HepG2 (cell line): Measurements from ENCODE around the gene NSMF. TPM values are rescaled to one million over a fixed set of nuclear protein-coding genes. Genes with fewer than 3 reads are reported as not detected.

Source experiments
- CEBPG ChIP-seq: IDR thresholded peaks from 2 replicates; pipeline ENCODE4 v1.6.1; 2016
- HDAC1 ChIP-seq: sonication (generic); formaldehyde crosslinking; IDR thresholded peaks from 2 replicates; pipeline ENCODE4 v1.5.1; 2020; ENCODE audit warnings: mild to moderate bottlenecking, missing genetic modification reagents
- HNF4A ChIP-seq: sonication (generic); formaldehyde crosslinking; IDR thresholded peaks from 2 replicates; pipeline ENCODE4 v1.4.0; 2020; ENCODE audit warnings: missing genetic modification reagents
- LCORL ChIP-seq, 2 experiments: fragments of 450-650 bp in 1 of 2; sonication (generic) in 1 of 2; formaldehyde crosslinking in 1 of 2; IDR thresholded peaks; 2 replicates each; pipeline versions ENCODE4 v1.5.0 to v1.6.1; 2017 to 2020; ENCODE audit warnings: antibody characterized with exemption in 1 of 2, missing genetic modification reagents in 1 of 2
- MEIS2 ChIP-seq: sonication (generic); formaldehyde crosslinking; IDR thresholded peaks from 2 replicates; pipeline ENCODE4 v1.9.0; 2021; ENCODE audit warnings: mild to moderate bottlenecking, missing genetic modification reagents
- PCBP1 ChIP-seq: fragments of 200-400 bp; formaldehyde crosslinking; IDR thresholded peaks from 2 replicates; pipeline ENCODE4 v1.6.1; 2017; ENCODE audit warnings: mild to moderate bottlenecking, low read depth, low read length, borderline replicate concordance
- SAP130 ChIP-seq: IDR thresholded peaks from 2 replicates; pipeline ENCODE4 v1.6.1; 2016; ENCODE audit warnings: low read depth
- SKI ChIP-seq: fragments of 450-650 bp; IDR thresholded peaks from one replicate; pipeline ENCODE4 v1.6.1; 2018; ENCODE audit warnings: mild to moderate bottlenecking; ENCODE audit not compliant: partially characterized antibody
- TBX2 ChIP-seq: sonication (generic); formaldehyde crosslinking; IDR thresholded peaks from 2 replicates; pipeline ENCODE4 v1.5.0; 2020; ENCODE audit warnings: missing genetic modification reagents, mild to moderate bottlenecking, borderline replicate concordance
- ZFP37 ChIP-seq: sonication (generic); formaldehyde crosslinking; IDR thresholded peaks from 2 replicates; pipeline ENCODE4 v1.4.0; 2020; ENCODE audit warnings: missing genetic modification reagents, borderline replicate concordance
- ZNF33A ChIP-seq: sonication (generic); formaldehyde crosslinking; IDR thresholded peaks from 2 replicates; pipeline ENCODE4 v1.5.1; 2020; ENCODE audit warnings: missing genetic modification reagents, mild to moderate bottlenecking, moderate library complexity, borderline replicate concordance
- ZNF547 ChIP-seq: sonication (generic); formaldehyde crosslinking; IDR thresholded peaks from 2 replicates; pipeline ENCODE4 v1.5.1; 2020; ENCODE audit warnings: mild to moderate bottlenecking, missing genetic modification reagents
- ZSCAN12 ChIP-seq: sonication (generic); formaldehyde crosslinking; IDR thresholded peaks from 2 replicates; pipeline ENCODE4 v1.9.0; 2021; ENCODE audit warnings: mild to moderate bottlenecking, missing genetic modification reagents
- polyA plus RNA-seq, 8 experiments: library from polyadenylated mRNA; depleted of rRNA in 3 of 8; stranded (reverse) in 7 of 8; unstranded in 1 of 8; fragments of >200 nt; fragmentation: Illumina TruSeq in 4 of 8; extraction: Trizol in 4 of 8; gene quantifications; 2 replicates each; pipeline versions ENCODE4 v1.2.1 to v1.2.3, GENCODE V29; 2011 to 2016; ENCODE audit warnings: low read depth in 4 of 8, missing spikeins in 1 of 8, mixed read lengths in 1 of 8; ENCODE audit not compliant: insufficient read depth in 1 of 8
- total RNA-seq, 5 experiments: library from RNA; depleted of rRNA; stranded (reverse); fragments of >200 nt; fragmentation: Illumina TruSeq; extraction: Trizol; gene quantifications; 2 replicates each; pipeline ENCODE4 v1.2.3, GENCODE V29; 2016; ENCODE audit warnings: low read depth in 1 of 5
- TF ChIP-seq, protein P1 (sequence below): sonication (generic); formaldehyde crosslinking; IDR thresholded peaks from 2 replicates; pipeline ENCODE4 v1.4.0; 2020; ENCODE audit warnings: mild to moderate bottlenecking, low read depth, missing genetic modification reagents
- TF ChIP-seq, protein P2 (sequence below): sonication (generic); formaldehyde crosslinking; IDR thresholded peaks from one replicate; pipeline ENCODE4 v1.5.1; 2020; ENCODE audit warnings: mild to moderate bottlenecking, missing genetic modification reagents; ENCODE audit errors: not compliant biosample characterization
- TF ChIP-seq, protein P3 (sequence below): IDR thresholded peaks from 2 replicates; pipeline ENCODE4 v1.6.1; 2012; ENCODE audit warnings: inconsistent platforms
- TF ChIP-seq, protein P4 (sequence below): IDR thresholded peaks from 2 replicates; pipeline ENCODE4 v1.6.1; 2016; ENCODE audit warnings: low read depth
- TF ChIP-seq, protein P5 (sequence below): IDR thresholded peaks from 2 replicates; pipeline ENCODE4 v1.6.1; 2016

The NSMF gene
- total and polyA plus RNA-seq, 2 of the 13 experiments (the other 11 are each of a cell fraction or from before 2014, with no cell fraction given) = 44.3 to 183 TPM

DNA sequence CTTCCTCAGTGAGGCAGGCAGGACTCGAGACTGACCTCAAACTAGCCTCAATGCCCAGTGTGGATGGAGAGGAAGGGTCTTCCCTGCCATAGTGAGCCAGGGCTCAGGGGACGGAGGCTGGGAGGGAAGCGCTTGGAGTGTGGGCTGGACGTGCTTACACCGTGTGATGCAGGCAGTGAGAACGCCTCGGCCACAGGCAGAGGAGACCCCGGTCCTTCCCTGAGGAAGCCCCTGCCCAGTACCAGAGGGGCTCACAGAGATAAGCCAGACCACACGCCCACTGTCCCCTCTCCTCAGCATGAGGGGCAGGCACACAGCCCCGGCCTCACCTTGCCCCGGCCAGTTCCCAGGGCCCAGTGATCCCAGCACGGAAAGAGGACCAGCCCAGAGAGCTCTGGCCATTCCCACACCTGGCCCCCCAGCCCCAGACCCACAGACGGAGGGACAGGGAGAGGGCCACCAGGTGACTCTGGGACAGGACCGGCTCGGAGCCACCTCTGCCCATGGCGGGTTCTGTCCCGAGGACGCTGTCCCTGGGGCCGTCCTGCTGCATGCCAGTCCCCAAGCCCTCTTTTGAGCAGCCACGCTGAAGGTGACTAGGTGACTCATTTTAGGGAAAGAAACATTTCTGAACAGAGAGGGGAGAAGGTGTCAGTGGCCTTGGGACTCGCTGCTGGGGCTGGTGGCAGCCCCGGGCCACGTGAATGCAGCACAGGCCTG is 6.0 kb upstream of the NSMF start (continued):
- TF ChIP-seq ZSCAN12 (CRISPR knock-in tag) = 0 out of 2 replicates have a peak, but pooled peaks have one; percentile 51
- 0 out of 2 replicates have a peak, but pooled peaks have one; percentile 39 for TF ChIP-seq ZFP37
- TF ChIP-seq SKI = no peak
- no peak for TF ChIP-seq LCORL (IDR thresholded peaks at IDR 0.05)
- TF ChIP-seq LCORL (CRISPR knock-in tag; IDR thresholded peaks at IDR 0.05) = peak; percentile 58; the same call in 1 of the 2 replicates
- TF ChIP-seq HDAC1 = peak; percentile 34; the same call in 1 of the 2 replicates
- peak; percentile 26; the same call in 1 of the 2 replicates for TF ChIP-seq MEIS2 (CRISPR knock-in tag)
- TF ChIP-seq SAP130 (CRISPR knock-in tag) = peak; percentile 27
- TF ChIP-seq, protein P1, sequence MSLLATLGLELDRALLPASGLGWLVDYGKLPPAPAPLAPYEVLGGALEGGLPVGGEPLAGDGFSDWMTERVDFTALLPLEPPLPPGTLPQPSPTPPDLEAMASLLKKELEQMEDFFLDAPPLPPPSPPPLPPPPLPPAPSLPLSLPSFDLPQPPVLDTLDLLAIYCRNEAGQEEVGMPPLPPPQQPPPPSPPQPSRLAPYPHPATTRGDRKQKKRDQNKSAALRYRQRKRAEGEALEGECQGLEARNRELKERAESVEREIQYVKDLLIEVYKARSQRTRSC = no peak
- TF ChIP-seq, protein P2, sequence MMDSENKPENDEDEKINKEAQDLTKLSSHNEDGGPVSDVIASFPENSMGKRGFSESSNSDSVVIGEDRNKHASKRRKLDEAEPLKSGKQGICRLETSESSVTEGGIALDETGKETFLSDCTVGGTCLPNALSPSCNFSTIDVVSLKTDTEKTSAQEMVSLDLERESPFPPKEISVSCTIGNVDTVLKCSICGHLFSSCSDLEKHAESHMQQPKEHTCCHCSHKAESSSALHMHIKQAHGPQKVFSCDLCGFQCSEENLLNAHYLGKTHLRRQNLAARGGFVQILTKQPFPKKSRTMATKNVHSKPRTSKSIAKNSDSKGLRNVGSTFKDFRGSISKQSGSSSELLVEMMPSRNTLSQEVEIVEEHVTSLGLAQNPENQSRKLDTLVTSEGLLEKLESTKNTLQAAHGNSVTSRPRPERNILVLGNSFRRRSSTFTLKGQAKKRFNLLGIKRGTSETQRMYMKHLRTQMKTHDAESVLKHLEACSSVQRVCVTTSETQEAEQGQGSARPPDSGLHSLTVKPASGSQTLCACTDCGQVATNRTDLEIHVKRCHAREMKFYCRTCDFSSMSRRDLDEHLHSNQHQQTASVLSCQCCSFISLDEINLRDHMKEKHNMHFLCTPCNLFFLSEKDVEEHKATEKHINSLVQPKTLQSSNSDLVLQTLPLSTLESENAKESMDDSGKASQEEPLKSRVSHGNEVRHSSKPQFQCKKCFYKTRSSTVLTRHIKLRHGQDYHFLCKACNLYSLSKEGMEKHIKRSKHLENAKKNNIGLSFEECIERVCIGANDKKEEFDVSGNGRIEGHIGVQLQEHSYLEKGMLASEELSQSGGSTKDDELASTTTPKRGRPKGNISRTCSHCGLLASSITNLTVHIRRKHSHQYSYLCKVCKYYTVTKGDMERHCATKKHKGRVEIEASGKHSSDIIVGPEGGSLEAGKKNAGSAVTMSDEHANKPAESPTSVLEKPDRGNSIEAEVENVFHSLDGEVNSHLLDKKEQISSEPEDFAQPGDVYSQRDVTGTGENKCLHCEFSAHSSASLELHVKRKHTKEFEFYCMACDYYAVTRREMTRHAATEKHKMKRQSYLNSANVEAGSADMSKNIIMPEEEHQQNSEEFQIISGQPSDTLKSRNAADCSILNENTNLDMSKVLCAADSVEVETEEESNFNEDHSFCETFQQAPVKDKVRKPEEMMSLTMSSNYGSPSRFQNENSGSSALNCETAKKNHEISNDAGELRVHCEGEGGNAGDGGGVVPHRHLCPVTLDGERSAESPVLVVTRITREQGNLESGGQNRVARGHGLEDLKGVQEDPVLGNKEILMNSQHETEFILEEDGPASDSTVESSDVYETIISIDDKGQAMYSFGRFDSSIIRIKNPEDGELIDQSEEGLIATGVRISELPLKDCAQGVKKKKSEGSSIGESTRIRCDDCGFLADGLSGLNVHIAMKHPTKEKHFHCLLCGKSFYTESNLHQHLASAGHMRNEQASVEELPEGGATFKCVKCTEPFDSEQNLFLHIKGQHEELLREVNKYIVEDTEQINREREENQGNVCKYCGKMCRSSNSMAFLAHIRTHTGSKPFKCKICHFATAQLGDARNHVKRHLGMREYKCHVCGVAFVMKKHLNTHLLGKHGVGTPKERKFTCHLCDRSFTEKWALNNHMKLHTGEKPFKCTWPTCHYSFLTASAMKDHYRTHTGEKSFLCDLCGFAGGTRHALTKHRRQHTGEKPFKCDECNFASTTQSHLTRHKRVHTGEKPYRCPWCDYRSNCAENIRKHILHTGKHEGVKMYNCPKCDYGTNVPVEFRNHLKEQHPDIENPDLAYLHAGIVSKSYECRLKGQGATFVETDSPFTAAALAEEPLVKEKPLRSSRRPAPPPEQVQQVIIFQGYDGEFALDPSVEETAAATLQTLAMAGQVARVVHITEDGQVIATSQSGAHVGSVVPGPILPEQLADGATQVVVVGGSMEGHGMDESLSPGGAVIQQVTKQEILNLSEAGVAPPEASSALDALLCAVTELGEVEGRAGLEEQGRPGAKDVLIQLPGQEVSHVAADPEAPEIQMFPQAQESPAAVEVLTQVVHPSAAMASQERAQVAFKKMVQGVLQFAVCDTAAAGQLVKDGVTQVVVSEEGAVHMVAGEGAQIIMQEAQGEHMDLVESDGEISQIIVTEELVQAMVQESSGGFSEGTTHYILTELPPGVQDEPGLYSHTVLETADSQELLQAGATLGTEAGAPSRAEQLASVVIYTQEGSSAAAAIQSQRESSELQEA = no peak
- no peak for TF ChIP-seq HNF4A (CRISPR knock-in tag)
- TF ChIP-seq, protein P3, sequence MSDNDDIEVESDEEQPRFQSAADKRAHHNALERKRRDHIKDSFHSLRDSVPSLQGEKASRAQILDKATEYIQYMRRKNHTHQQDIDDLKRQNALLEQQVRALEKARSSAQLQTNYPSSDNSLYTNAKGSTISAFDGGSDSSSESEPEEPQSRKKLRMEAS = peak; percentile 42; the same call in 1 of the 2 replicates
- TF ChIP-seq, protein P4, sequence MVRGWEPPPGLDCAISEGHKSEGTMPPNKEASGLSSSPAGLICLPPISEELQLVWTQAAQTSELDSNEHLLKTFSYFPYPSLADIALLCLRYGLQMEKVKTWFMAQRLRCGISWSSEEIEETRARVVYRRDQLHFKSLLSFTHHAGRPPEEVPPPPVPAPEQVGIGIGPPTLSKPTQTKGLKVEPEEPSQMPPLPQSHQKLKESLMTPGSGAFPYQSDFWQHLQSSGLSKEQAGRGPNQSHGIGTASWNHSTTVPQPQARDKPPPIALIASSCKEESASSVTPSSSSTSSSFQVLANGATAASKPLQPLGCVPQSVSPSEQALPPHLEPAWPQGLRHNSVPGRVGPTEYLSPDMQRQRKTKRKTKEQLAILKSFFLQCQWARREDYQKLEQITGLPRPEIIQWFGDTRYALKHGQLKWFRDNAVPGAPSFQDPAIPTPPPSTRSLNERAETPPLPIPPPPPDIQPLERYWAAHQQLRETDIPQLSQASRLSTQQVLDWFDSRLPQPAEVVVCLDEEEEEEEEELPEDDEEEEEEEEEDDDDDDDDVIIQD = no peak
- no peak for TF ChIP-seq PCBP1
- no peak for TF ChIP-seq CEBPG (CRISPR knock-in tag)
- no peak for TF ChIP-seq ZNF547 (CRISPR knock-in tag)
- TF ChIP-seq, protein P5, sequence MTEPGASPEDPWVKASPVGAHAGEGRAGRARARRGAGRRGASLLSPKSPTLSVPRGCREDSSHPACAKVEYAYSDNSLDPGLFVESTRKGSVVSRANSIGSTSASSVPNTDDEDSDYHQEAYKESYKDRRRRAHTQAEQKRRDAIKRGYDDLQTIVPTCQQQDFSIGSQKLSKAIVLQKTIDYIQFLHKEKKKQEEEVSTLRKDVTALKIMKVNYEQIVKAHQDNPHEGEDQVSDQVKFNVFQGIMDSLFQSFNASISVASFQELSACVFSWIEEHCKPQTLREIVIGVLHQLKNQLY = peak; percentile 79; the same call in 1 of the 2 replicates
- TF ChIP-seq TBX2 (CRISPR knock-in tag) = no peak
- TF ChIP-seq ZNF33A (CRISPR knock-in tag) = 0 out of 2 replicates have a peak, but pooled peaks have one; percentile 64
